ENCODE results near the gene DPYSL5.
"Not testable (repeated sequence)": the region's sequence is repeated elsewhere in the genome, so short reads cannot be mapped to it uniquely, and the experiment has no call there.

DPYSL5 gene, protein sequence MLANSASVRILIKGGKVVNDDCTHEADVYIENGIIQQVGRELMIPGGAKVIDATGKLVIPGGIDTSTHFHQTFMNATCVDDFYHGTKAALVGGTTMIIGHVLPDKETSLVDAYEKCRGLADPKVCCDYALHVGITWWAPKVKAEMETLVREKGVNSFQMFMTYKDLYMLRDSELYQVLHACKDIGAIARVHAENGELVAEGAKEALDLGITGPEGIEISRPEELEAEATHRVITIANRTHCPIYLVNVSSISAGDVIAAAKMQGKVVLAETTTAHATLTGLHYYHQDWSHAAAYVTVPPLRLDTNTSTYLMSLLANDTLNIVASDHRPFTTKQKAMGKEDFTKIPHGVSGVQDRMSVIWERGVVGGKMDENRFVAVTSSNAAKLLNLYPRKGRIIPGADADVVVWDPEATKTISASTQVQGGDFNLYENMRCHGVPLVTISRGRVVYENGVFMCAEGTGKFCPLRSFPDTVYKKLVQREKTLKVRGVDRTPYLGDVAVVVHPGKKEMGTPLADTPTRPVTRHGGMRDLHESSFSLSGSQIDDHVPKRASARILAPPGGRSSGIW

DNA sequence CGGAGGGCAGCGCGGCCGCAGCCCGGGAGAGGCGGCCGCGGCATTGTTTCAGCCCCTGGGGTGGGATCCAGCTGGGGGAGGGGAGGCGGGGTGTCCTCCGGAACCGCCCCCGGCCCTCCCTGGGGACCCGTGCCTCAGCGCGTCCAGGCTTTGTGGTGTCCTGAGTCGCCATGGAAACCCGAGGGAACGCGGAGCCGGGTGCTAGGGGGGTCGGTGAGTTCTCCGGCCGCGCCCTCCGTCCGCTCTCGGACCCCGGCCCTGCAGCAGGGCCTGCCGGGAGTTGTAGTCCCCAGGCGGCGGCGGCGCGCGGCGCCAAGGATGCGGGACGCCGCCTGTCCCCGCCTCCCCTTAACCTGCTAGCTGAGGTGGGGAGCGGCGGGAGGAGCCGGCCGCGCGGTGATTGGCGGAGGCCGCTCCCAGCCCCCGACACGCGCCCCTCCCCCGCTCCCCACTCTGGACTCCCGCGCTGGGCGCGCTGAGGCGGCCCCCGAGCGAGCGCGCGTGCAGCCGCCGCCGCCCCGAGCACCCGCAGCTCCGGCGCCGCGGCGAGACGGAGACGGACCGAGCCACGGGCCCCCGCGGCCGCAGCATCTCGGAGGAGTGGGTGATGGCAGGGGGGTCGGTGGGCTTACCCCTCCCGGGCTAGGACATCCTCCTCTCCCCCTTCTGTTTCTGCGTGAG is at the start of gene DPYSL5:
Gene DPYSL5 (plus strand): TSS at position 478 of the 681 bp plus-strand sequence. CDS start 50,368 bp downstream, outside the sequence.
- DNase-seq, result no peak

DNA sequence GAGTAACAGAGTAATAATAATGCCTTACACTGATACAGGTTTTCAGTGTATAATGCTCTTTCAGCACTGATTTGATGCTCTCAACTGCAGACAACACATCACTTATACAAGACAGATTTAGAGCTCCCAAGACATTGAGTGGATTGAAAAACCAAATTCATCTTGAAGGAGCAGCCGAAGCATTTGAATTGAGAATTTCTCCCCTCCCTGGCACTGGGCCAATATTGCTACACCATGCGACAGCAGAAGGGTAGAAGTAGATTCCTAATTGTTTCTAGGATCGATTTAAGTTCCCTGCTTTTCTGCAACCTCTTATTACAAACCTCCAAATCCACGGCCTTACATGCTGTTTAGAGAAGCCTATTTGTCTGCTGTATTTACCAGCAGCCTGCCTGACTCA is 46.6 kb upstream of the DPYSL5 start:
- DNase-seq, result no peak

GRCh38 chr2:26801796-26802195 is 46.1 kb upstream of the DPYSL5 start:
- no peak for DNase-seq

DNA sequence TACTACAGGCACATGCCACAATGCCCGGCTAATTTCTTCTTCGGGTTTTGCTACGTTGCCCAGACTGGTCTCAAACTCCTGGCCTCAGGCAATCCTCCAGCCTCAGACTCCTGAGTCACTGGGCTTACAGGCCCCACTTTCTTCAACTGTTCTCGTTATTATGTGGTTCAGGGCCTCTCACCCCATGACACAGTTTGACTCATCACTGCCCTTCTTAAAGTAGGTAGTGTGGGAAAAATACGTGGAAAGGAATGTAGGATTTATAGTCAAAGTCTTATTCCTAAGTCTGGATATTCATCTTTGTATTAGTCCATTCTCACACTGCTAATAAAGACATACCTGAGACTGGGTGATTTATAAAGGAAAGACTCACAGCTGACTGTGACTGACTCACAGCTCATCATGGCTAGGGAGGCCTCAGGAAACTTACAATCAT is 42.7 kb upstream of the DPYSL5 start:
- DNase-seq, result no peak

GRCh38 chr2:26807788-26808460 is 40.0 kb upstream of the DPYSL5 start:
- DNase-seq, result no peak

- DNase-seq, result no peak
Measured at GRCh38 chr2:26809211-26809610, 38.7 kb upstream of the DPYSL5 start.

DNA sequence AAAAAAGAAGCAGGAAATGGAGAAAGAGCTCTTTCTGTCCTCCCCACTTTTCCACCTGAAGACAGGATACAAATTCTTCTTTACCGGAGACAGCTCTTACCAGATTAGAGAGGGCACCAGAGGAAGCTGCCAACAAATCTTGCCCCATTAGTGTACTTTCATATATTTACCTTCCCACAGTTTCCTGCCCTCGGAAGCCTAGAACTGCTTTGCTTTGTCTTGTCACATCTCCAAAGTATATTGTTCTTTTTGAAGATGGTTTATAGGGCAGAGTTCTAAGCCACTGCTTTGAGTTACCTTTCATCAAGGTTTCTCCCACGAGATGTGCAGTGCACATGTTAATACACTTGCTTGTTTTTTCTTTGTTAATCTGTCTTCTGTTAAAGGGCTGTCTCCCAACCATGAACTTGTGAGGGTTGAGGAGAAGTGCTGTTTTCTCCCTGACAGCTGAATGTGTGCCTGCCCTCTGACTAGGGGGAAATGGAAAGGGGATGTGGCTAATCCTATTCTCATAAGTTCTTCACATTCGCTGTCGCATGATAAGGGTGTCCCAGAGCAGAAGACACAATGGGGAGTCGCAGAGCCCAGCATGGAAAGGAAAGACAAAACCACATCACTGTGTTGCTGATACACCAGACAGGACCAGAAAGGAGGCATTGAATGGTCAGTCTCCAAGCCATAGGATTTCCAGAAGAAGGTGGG is 37.9 kb upstream of the DPYSL5 start:
- DNase-seq, result no peak

GRCh38 chr2:26811261-26811660 is 36.7 kb upstream of the DPYSL5 start:
- DNase-seq, result no peak

DNA sequence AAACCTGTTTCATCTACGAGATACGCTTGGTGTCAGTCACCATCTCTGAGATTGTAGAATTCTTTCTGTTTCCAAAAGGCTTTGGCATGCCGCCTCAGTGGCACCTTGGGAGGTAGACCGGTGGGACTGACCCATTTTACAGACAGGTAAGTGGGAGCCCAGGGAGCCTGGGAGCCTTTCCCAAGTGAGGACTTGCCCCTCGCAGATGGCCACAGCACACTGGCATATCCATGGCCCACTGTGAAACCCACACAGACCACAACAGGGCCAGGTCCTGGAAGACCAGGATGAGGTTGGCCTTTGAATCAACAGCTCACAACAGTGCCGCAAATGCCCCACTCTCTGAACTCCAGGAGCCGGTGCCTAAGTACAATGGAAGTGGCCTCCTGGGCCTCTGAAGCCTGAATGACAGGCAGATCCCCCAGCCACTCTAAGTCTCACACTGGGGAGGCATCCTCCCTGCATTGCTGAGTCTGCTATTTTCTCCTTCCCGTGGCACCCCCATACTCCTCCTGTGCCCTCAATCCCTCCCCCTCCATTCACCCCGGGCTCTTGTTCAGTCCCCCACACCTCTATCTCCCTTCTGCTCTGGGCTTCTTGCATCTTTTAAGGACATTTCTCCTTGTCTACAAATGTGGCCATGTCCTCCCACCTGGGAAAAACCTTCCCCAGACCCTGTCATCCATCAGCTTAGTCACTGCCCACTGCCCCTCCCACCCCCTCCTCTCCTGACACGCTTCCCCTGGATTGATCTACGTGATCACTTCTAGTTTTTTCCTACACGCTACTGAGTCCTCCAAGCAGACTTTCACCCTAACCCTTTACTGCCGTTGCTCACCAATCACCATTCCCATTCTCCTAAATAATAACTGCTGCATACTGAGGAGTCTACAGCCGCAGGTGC is 35.9 kb upstream of the DPYSL5 start:
- DNase-seq, result no peak

GRCh38 chr2:26812731-26813130 is 35.2 kb upstream of the DPYSL5 start:
- DNase-seq, result no peak

DNA sequence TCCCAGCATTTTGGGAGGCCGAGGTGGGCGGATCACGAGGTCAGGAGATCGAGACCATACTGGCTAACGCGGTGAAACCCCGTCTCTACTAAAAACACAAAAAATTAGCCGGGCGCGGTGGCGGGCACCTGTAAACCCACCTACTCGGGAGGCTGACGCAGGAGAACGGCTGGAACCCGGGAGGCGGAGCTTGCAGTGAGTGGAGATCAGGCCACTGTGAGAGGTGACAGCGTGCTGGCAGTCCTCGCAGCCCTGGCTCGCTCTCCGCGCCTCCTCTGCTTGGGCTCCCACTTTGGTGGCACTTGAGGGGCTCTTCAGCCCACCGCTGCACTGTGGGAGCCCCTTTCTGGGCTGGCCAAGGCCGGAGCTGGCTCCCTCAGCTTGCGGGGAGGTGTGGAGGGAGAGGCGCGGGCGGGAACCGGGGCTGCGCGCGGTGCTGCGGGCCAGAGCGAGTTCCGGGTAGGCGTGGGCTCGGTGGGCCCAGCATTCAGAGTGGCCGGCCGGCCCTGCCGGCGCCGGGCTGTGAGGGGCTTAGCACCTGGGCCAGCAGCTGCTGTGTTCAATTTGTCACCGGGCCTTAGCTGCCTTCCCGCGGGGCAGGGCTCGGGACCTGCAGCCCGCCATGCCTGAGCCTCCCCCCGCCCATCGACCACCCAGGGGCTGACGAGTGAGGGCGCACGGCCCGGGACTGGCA is 33.7 kb upstream of the DPYSL5 start:
- not testable (repeated sequence) for DNase-seq

DNA sequence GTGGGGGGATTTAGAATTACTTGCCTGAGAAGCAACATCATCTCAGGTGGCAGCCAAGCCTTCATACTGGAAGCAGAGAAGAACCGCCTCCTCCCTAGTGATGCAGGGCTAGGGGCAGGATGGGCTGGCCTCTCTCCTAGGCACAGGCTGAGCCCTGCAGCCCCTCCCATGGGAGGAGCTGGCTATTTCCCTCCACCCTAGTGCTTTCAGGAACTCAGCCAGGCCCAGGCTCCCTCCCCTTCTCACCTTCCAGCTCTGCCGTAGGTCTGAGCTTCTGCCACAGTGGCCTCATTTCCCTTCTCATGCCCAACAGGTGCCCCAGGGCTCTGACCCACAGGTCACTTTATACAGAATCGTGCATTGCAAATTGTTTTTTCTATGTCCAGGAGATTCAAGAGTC is 31.0 kb upstream of the DPYSL5 start:
- DNase-seq, result no peak

- DNase-seq, result no peak
Measured at GRCh38 chr2:26818255-26818654, 29.7 kb upstream of the DPYSL5 start.

GRCh38 chr2:26818972-26819371 is 29.0 kb upstream of the DPYSL5 start:
- no peak for DNase-seq

GRCh38 chr2:26820932-26821331 is 27.0 kb upstream of the DPYSL5 start:
- DNase-seq, result no peak

- no peak for DNase-seq
Measured at GRCh38 chr2:26822877-26823276, 25.1 kb upstream of the DPYSL5 start.

DNA sequence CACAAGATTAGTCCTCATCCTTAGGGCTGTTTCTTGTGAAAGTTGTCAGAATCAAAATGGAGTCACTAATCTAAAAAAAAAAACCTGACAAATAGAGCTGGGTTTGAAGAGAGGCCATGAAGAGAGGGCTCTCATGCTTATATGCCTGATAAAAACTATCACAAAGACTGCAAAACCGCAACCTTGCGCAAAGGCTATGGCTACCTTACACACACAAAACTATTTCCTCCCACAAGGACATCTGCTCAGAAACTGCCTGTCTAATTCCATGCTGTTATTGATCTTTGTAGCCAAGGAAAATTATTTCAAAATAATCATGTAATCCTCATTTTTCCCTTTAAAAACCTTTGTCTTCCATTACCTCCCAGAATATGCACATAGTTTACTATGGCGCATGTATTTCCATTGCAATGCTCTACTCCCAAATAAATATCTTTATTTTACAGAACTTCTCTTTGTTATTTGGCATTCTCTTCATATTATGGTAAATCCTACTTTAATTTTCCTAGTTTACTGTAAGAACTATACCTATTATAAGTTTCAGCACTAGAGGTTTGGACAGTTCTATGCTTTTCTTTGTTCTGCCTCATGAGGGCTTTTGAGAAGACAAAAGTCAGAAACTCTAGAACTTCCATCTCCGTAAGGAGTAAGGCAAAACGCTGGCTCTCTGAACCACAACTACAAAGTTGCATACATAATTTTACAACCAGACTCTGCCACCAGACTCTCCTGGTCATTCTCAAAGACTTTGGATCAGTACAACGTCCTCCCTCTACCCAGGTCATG is 9.6 kb upstream of the DPYSL5 start:
- no peak for DNase-seq

- no peak for DNase-seq
Measured at GRCh38 chr2:26840937-26841610, 6.9 kb upstream of the DPYSL5 start.

DNA sequence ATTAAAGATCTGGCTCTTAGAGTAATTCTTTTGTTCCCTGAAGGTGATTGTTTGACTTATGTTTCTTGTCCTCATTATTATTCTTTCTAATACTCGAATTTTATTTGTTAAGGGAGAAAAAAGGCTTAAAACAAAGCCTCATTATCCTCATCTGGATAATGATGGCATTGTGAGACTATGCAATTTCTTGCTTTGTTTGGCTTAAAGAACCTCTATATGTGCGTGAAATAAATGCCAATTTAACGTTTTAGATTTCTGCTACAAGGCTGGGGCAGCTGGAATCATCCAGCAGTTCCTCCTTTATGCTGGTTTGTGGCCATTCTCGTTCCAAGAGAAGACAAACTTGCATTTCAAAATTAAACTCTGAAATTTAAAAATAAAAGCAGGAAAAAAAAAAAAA is 4.9 kb upstream of the DPYSL5 start:
- no peak for DNase-seq

- no peak for DNase-seq
Measured at GRCh38 chr2:26845021-26845420, 2.9 kb upstream of the DPYSL5 start.
